Measurements from ENCODE around the gene WDFY1. TPM values are rescaled to one million over a fixed set of nuclear protein-coding genes. Genes with fewer than 3 reads are reported as not detected.
A peak's percentile ranks its signal among the peaks of the same experiment; 100 is the strongest.

Gene WDFY1
- total and polyA plus RNA-seq, 5 donors from 2014 or later, result 24.9 to 67.1 (median 26.2) TPM

DNA sequence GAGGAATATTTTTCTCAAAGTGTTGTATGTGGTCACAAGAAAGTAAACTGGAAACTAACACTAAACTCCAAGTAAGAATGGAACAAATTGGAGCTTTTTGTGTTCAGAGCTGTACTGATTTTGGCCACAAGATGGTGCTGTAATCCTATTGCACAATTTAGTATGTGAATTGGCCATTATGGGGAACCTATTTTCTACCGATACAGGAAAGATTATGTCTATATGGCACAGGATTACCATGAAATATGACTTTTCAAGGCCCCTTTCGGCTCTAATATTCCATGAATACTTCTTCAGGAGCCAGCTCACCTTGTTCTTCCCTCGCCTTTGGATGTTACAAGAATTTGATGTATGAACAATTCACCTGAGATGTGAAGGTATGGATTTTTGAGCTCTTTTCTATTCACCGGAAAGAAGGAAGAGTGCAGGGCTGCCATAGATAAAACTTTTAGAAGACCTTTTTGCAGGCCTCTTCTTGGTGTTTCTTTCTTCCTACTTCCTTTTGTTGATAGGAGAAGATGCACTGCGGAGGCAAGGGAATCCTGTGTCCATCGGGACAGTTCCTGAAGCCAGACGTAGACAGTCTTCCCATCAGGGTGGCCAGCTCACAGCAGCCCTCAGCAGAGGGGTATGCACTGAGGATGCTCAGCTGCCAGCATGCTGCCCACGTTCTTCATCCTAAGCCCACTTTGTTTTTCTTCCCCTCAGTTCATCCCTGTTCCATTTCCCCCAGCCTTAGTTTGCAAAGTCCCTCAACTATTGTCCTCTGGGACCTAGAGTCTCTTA is 25.4 kb upstream of the WDFY1 start:
- peak overlapping the region in 1 of 3 donors; percentile 22 for H3K27ac Mint-ChIP-seq

DNA sequence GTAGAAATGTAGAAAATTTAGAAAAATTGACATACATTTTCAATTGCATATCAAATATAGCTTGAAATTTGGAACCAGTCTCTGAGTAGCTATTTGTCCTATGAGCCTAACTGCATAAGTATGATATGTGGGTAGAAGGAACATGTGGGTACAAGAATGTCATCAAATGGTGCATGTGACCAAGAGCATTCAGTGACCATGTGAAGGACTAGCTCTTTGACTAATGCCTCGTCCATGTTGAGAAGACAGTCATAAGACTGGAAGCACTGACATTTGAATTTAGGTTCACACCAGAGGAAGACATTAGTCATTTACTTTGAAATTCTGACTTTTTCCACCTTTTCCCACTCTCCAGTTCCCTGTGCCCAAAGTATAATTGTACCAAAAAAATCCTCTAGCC is 24.7 kb upstream of the WDFY1 start:
- Histone ChIP-seq H3K4me3 (ENCODE audit: low read depth, low read length) (no peak overlapping the region), H3K4me1 (ENCODE audit: control insufficient read depth, insufficient read depth, low read length, poor library complexity, severe bottlenecking) (no peaks in the 10 kb centered on the region), H3K27ac (ENCODE audit: insufficient read depth, low read length, poor library complexity, severe bottlenecking) (no peak overlapping the region), H3K36me3 (ENCODE audit: control insufficient read depth, insufficient read depth, low read length) (peaks cover 34% of the 10 kb centered on the region), H3K9me3 (ENCODE audit: control insufficient read depth in 2 of 2, low read length in 2 of 2) (no peaks in the 10 kb centered on the region), H3K27me3 (ENCODE audit: control insufficient read depth, insufficient read depth, low read length) (no peaks in the 10 kb centered on the region)
- Mint-ChIP-seq H3K4me1 (peaks cover 3 to 6% (median 5%) of the 10 kb centered on the region in 4 donors), H3K27ac (no peak overlapping the region), H3K36me3 (peaks cover 10% of the 10 kb centered on the region), H3K27me3 (no peaks in the 10 kb centered on the region), H3K9me3 (no peaks in the 10 kb centered on the region), H3K4me3 (no peak overlapping the region)
- ATAC-seq (ENCODE audit: low read depth in 2 of 2) (no peak), DNase-seq (no peak)

More for the DNA sequence above, 25.4 kb upstream of the WDFY1 start:
- Mint-ChIP-seq H3K9me3 (no peaks in the 10 kb centered on the region), H3K36me3 (peaks cover 10% of the 10 kb centered on the region), H3K4me3 (no peak overlapping the region), H3K4me1 (peaks cover 3 to 6% (median 4%) of the 10 kb centered on the region in 4 donors), H3K27me3 (no peaks in the 10 kb centered on the region)
- peak; percentile 40 to 77 (median 53) for DNase-seq
- peak; percentile 62 to 73 for ATAC-seq (ENCODE audit: low read depth in 2 of 2)
- Histone ChIP-seq H3K4me3 (ENCODE audit: low read depth, low read length) (no peak overlapping the region), H3K36me3 (ENCODE audit: control insufficient read depth, insufficient read depth, low read length) (peaks cover 29% of the 10 kb centered on the region), H3K27me3 (ENCODE audit: control insufficient read depth, insufficient read depth, low read length) (no peaks in the 10 kb centered on the region), H3K27ac (ENCODE audit: insufficient read depth, low read length, poor library complexity, severe bottlenecking) (no peak overlapping the region), H3K9me3 (ENCODE audit: control insufficient read depth in 2 of 2, low read length in 2 of 2) (no peaks in the 10 kb centered on the region), H3K4me1 (ENCODE audit: control insufficient read depth, insufficient read depth, low read length, poor library complexity, severe bottlenecking) (no peaks in the 10 kb centered on the region)

DNA sequence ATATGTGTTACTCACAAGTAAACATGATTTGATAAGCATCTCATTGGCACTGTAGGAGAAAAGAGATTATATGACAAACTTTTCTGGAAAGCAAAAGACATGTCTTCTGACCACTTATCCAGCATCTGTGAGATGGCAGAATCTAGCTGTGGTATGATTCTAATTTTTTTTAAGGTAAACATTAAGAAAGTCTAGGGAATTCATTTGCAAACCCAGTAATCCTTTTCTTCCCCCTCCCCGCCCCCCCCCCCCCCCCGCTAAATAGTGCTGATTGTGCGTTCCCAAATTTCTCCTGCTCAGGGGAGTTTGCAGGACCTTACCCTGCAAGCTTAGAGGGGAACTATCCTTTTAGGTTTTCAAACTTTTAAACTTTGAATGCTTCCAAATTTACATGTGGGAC is 24.2 kb upstream of the WDFY1 start:
- DNase-seq (no peak), ATAC-seq (ENCODE audit: low read depth in 2 of 2) (no peak)
- Mint-ChIP-seq H3K27me3 (no peaks in the 10 kb centered on the region), H3K9me3 (no peaks in the 10 kb centered on the region), H3K27ac (no peak overlapping the region), H3K36me3 (peaks cover 10% of the 10 kb centered on the region), H3K4me1 (peaks cover 4 to 8% (median 6%) of the 10 kb centered on the region in 4 donors), H3K4me3 (no peak overlapping the region)
- Histone ChIP-seq H3K36me3 (ENCODE audit: control insufficient read depth, insufficient read depth, low read length) (peaks cover 40% of the 10 kb centered on the region), H3K4me3 (ENCODE audit: low read depth, low read length) (no peak overlapping the region), H3K27ac (ENCODE audit: insufficient read depth, low read length, poor library complexity, severe bottlenecking) (no peak overlapping the region), H3K9me3 (ENCODE audit: control insufficient read depth in 2 of 2, low read length in 2 of 2) (no peaks in the 10 kb centered on the region), H3K4me1 (ENCODE audit: control insufficient read depth, insufficient read depth, low read length, poor library complexity, severe bottlenecking) (no peaks in the 10 kb centered on the region), H3K27me3 (ENCODE audit: control insufficient read depth, insufficient read depth, low read length) (no peaks in the 10 kb centered on the region)

DNA sequence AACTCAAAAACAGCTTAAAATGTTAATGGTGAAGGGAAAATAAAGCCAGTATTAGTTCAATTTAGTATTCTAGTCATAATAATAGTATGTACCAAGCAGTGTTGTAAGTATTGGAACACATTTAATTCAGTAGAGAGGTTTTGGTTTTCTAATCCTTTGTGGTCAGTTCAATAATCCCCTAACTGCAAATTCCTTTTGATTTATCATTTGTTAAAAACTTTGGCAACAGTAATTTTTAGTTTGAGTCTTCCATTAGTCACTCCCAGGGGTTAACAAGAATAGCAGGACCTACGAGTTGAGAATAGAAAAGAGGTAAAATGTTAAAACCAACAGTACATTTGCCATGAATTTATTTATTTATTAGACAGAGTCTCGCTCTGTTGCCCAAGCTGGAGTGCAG is 22.8 kb upstream of the WDFY1 start:
- no peak overlapping the region for H3K4me3 ChIP-seq (ENCODE audit: low read depth, low read length)
- Mint-ChIP-seq H3K36me3 (peaks cover 10% of the 10 kb centered on the region), H3K27me3 (no peaks in the 10 kb centered on the region), H3K27ac (no peak overlapping the region), H3K4me3 (no peak overlapping the region), H3K9me3 (no peaks in the 10 kb centered on the region), H3K4me1 (peaks cover 6 to 15% (median 7%) of the 10 kb centered on the region in 4 donors)
- H3K36me3 ChIP-seq (ENCODE audit: control insufficient read depth, insufficient read depth, low read length), result peaks cover 48% of the 10 kb centered on the region
- DNase-seq, result no peak
- H3K4me1 ChIP-seq (ENCODE audit: control insufficient read depth, insufficient read depth, low read length, poor library complexity, severe bottlenecking), result peaks cover 5% of the 10 kb centered on the region
- no peaks in the 10 kb centered on the region for H3K27me3 ChIP-seq (ENCODE audit: control insufficient read depth, insufficient read depth, low read length)
- no peak for ATAC-seq (ENCODE audit: low read depth in 2 of 2)
- H3K27ac ChIP-seq (ENCODE audit: insufficient read depth, low read length, poor library complexity, severe bottlenecking), result no peak overlapping the region
- H3K9me3 ChIP-seq (ENCODE audit: control insufficient read depth in 2 of 2, low read length in 2 of 2), result no peaks in the 10 kb centered on the region

DNA sequence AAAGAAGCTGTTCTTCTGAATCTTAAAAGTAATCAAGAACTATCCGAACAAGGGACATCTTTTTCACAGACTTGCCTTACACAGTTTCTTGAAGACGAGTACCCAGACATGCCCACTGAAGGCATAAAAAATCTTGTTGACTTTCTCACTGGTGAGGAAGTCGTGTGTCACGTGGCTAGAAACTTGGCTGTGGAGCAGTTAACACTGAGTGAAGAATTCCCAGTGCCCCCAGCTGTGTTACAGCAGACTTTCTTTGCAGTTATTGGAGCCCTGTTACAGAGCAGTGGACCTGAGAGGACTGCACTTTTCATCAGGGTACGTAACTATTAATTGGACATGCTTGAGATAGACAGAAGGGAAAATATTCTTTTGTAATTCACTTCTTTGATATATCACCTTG is 14.6 kb upstream of the WDFY1 start:
- Histone ChIP-seq H3K27me3 (ENCODE audit: control insufficient read depth, insufficient read depth, low read length) (no peaks in the 10 kb centered on the region), H3K4me3 (ENCODE audit: low read depth, low read length) (peak overlapping the region; percentile 98), H3K9me3 (ENCODE audit: control insufficient read depth in 2 of 2, low read length in 2 of 2) (no peaks in the 10 kb centered on the region), H3K27ac (ENCODE audit: insufficient read depth, low read length, poor library complexity, severe bottlenecking) (no peak overlapping the region), H3K4me1 (ENCODE audit: control insufficient read depth, insufficient read depth, low read length, poor library complexity, severe bottlenecking) (peaks cover 60% of the 10 kb centered on the region), H3K36me3 (ENCODE audit: control insufficient read depth, insufficient read depth, low read length) (peaks cover 22% of the 10 kb centered on the region)
- no peak for ATAC-seq (ENCODE audit: low read depth in 2 of 2)
- Mint-ChIP-seq H3K27ac (peak overlapping the region in 2 of 3 donors; percentile 8 to 75), H3K9me3 (peaks cover 0 to 3% (median 0%) of the 10 kb centered on the region in 7 donors), H3K27me3 (peaks cover 4% of the 10 kb centered on the region), H3K4me1 (peaks cover 46 to 80% (median 57%) of the 10 kb centered on the region in 4 donors), H3K36me3 (peaks cover 25% of the 10 kb centered on the region), H3K4me3 (peak overlapping the region; percentile 21 to 97 (median 80))
- no peak for DNase-seq

DNA sequence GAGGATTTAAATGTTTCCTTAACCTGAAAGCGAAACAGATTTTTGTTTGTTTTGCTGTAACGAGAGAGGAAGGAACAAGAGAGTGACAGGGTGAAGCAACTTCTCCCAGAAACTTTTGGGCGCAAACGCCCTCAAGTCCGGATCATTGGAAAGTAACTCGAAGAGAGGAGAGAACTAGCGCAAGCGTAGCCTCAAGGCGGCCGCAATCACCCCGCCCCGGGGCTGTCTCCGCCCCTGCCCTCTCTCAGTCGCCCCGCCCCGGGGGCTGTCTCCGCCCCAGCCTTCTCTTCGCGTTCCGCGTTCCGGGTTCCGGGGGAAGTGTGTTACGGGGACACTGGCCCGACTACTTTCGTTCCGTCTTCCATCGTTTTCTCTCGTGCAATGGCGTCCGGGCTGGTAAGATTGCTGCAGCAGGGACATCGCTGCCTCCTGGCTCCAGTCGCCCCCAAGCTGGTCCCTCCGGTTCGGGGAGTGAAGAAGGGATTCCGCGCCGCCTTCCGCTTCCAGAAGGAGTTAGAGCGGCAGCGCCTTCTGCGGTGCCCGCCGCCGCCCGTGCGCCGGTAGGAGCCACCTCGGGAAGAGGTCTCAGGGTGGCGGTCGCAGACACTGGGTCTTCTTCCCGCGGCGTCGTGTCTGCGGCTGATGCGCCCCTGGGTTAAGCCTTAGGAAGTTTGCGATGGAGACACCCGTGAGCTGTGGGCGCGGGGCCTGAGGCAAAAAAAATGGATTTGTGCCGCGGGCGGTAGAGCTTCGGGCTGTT is 12.1 kb upstream of the WDFY1 start, which contains the start of gene MRPL44:
MRPL44 (plus strand) TSS at position 372 of the 760 bp plus-strand sequence; CDS start at position 382, 10 bp downstream.
- H3K4me1 ChIP-seq (ENCODE audit: control insufficient read depth, insufficient read depth, low read length, poor library complexity, severe bottlenecking), result peaks cover 51% of the 10 kb centered on the region
- Mint-ChIP-seq H3K27me3 (peaks cover 4% of the 10 kb centered on the region), H3K4me3 (peak within 1 kb of the TSS; percentile 94 to 100 (median 96)), H3K9me3 (peaks cover 0 to 3% (median 0%) of the 10 kb centered on the region in 7 donors), H3K4me1 (peaks cover 42 to 70% (median 58%) of the 10 kb centered on the region in 4 donors), H3K36me3 (peaks cover 24% of the 10 kb centered on the region), H3K27ac (peak within 1 kb of the TSS; percentile 97 to 98 (median 98))
- ATAC-seq (ENCODE audit: low read depth in 2 of 2) (peak; percentile 99 to 100), DNase-seq (peak; percentile 91 to 96 (median 96))
- H3K9me3 ChIP-seq (ENCODE audit: control insufficient read depth in 2 of 2, low read length in 2 of 2), result no peaks in the 10 kb centered on the region
- peak within 1 kb of the TSS; percentile 98 for H3K4me3 ChIP-seq (ENCODE audit: low read depth, low read length)
- H3K36me3 ChIP-seq (ENCODE audit: control insufficient read depth, insufficient read depth, low read length), result peaks cover 9% of the 10 kb centered on the region
- H3K27me3 ChIP-seq (ENCODE audit: control insufficient read depth, insufficient read depth, low read length), result no peaks in the 10 kb centered on the region
- peak within 1 kb of the TSS; percentile 73 for H3K27ac ChIP-seq (ENCODE audit: insufficient read depth, low read length, poor library complexity, severe bottlenecking)

DNA sequence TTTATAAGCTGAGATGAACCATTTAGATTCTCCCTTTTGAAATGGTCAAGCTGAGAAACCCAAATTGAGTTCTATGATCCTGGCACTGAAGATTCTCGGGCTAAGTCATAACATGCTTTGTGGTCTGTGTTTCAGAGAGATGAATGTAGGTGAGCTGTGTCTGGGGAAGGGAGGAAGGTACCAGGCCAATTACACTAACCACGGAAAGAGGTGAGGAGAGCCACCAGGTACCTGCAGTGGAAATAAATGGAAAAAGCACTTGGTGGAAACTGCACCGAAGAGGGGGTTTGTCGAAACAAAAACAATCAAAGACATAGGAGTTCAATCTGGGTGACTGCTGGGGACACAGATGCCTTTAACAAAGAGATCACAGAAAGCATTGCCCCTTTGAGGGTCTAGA is 11.2 kb upstream of the WDFY1 start:
- H3K4me1 Mint-ChIP-seq, result peaks cover 32 to 66% (median 51%) of the 10 kb centered on the region in 4 donors

More for the DNA sequence above, 11.2 kb upstream of the WDFY1 start:
- no peaks in the 10 kb centered on the region for H3K9me3 ChIP-seq (ENCODE audit: control insufficient read depth in 2 of 2, low read length in 2 of 2)
- Mint-ChIP-seq H3K4me3 (peak overlapping the region; percentile 87 to 100 (median 96)), H3K27me3 (peaks cover 4% of the 10 kb centered on the region), H3K27ac (peak overlapping the region; percentile 70 to 98 (median 74)), H3K9me3 (peaks cover 0 to 3% (median 0%) of the 10 kb centered on the region in 7 donors), H3K36me3 (peaks cover 15% of the 10 kb centered on the region)
- H3K4me3 ChIP-seq (ENCODE audit: low read depth, low read length), result peak overlapping the region; percentile 98
- H3K4me1 ChIP-seq (ENCODE audit: control insufficient read depth, insufficient read depth, low read length, poor library complexity, severe bottlenecking), result peaks cover 45% of the 10 kb centered on the region
- peak overlapping the region; percentile 73 for H3K27ac ChIP-seq (ENCODE audit: insufficient read depth, low read length, poor library complexity, severe bottlenecking)
- ATAC-seq (ENCODE audit: low read depth in 2 of 2) (no peak), DNase-seq (no peak)
- no peaks in the 10 kb centered on the region for H3K27me3 ChIP-seq (ENCODE audit: control insufficient read depth, insufficient read depth, low read length)
- H3K36me3 ChIP-seq (ENCODE audit: control insufficient read depth, insufficient read depth, low read length), result peaks cover 9% of the 10 kb centered on the region

Data from CD4-positive, CD25-positive, alpha-beta regulatory T cell (primary cell).